HG02798 (cell line): ENCODE results near the gene OR14K1.
"Not testable (repeated sequence)": the region's sequence is repeated elsewhere in the genome, so short reads cannot be mapped to it uniquely, and the experiment has no call there.

Source experiments
- ATAC-seq: cut with Tn5 transposase; IDR thresholded peaks from one replicate; pipeline ENCODE4 v1.9.1; 2021; ENCODE audit warnings: mild to moderate bottlenecking; ENCODE audit not compliant: unreplicated experiment, poor library complexity

OR14K1 gene

GRCh38 chr1:247738315-247738714, at the start of gene OR14K1:
OR14K1 (plus strand) TSS chr1:247738615; CDS start chr1:247738615, 0 bp downstream.
- no peak for ATAC-seq

GRCh38 chr1:247701338-247701737, 37.1 kb upstream of the OR14K1 start:
- ATAC-seq: no peak

- ATAC-seq: not testable (repeated sequence)
Observed at GRCh38 chr1:247710681-247711080, 27.7 kb upstream of the OR14K1 start.

GRCh38 chr1:247713753-247714152, 24.7 kb upstream of the OR14K1 start:
- no peak for ATAC-seq

- ATAC-seq: no peak
Observed at GRCh38 chr1:247716546-247716945, 21.9 kb upstream of the OR14K1 start, which contains the start of gene OR6F1. OR6F1 (minus strand) TSS chr1:247716646; CDS start chr1:247712755, 3,891 bp downstream.

GRCh38 chr1:247721222-247721621, 17.2 kb upstream of the OR14K1 start:
- no peak for ATAC-seq

GRCh38 chr1:247740721-247741120, 2.3 kb downstream of the OR14K1 start:
- no peak for ATAC-seq

GRCh38 chr1:247741756-247742155, 3.3 kb downstream of the OR14K1 start:
- no peak for ATAC-seq

- ATAC-seq: not testable (repeated sequence)
Observed at GRCh38 chr1:247742215-247742760, 3.9 kb downstream of the OR14K1 start.

- no peak for ATAC-seq
Observed at GRCh38 chr1:247746391-247746935, 8.0 kb downstream of the OR14K1 start.

GRCh38 chr1:247747616-247748015, 9.2 kb downstream of the OR14K1 start:
- no peak for ATAC-seq

GRCh38 chr1:247748041-247748440, 9.6 kb downstream of the OR14K1 start, which contains the start of gene OR14A2:
OR14A2 (minus strand) TSS chr1:247748141.
- no peak for ATAC-seq

- ATAC-seq: no peak
Observed at GRCh38 chr1:247749870-247750269, 11.5 kb downstream of the OR14K1 start.

- not testable (repeated sequence) for ATAC-seq
Observed at GRCh38 chr1:247754311-247754710, 15.9 kb downstream of the OR14K1 start.

GRCh38 chr1:247760456-247760855, 22.0 kb downstream of the OR14K1 start, which contains the start of gene OR1C1:
OR1C1 (minus strand) TSS chr1:247760556; CDS start chr1:247758406, 2,150 bp downstream.
- ATAC-seq: no peak

GRCh38 chr1:247769603-247770002, 31.2 kb downstream of the OR14K1 start:
- no peak for ATAC-seq
